Measurements from ENCODE around the gene PTGDS.

PTGDS gene

DNA sequence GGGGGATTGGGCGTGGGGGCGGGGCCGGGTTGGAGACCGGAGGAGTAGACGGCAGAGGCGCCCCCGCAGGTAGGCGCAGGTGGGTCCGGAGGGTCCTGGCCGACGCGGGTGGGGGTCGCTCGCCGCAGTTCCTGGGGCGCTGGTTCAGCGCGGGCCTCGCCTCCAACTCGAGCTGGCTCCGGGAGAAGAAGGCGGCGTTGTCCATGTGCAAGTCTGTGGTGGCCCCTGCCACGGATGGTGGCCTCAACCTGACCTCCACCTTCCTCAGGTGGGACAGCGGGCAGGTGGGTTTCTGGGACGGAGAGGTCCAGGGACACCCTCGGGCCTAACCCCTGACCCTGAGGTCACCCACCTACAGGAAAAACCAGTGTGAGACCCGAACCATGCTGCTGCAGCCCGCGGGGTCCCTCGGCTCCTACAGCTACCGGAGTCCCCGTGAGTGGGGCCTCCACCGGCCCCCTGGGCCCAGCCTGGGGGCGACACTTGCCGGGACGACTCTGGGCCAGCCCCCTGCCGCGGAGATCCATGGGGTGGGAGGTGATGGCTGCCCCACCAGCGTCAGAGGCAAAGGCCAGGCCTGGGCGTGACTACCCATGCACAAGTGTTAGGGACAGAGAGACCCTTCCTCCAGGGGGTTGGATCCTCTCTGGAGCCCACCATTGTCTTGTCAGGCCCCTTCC lies 1.7 kb downstream of the PTGDS start:
- TF ChIP-seq, protein P1, sequence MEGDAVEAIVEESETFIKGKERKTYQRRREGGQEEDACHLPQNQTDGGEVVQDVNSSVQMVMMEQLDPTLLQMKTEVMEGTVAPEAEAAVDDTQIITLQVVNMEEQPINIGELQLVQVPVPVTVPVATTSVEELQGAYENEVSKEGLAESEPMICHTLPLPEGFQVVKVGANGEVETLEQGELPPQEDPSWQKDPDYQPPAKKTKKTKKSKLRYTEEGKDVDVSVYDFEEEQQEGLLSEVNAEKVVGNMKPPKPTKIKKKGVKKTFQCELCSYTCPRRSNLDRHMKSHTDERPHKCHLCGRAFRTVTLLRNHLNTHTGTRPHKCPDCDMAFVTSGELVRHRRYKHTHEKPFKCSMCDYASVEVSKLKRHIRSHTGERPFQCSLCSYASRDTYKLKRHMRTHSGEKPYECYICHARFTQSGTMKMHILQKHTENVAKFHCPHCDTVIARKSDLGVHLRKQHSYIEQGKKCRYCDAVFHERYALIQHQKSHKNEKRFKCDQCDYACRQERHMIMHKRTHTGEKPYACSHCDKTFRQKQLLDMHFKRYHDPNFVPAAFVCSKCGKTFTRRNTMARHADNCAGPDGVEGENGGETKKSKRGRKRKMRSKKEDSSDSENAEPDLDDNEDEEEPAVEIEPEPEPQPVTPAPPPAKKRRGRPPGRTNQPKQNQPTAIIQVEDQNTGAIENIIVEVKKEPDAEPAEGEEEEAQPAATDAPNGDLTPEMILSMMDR (IDR thresholded peaks at IDR 0.05; ENCODE audit: extremely low read depth, missing control alignments) = no peak
- DNase-seq (ENCODE audit: low spot score) = no peak

DNA sequence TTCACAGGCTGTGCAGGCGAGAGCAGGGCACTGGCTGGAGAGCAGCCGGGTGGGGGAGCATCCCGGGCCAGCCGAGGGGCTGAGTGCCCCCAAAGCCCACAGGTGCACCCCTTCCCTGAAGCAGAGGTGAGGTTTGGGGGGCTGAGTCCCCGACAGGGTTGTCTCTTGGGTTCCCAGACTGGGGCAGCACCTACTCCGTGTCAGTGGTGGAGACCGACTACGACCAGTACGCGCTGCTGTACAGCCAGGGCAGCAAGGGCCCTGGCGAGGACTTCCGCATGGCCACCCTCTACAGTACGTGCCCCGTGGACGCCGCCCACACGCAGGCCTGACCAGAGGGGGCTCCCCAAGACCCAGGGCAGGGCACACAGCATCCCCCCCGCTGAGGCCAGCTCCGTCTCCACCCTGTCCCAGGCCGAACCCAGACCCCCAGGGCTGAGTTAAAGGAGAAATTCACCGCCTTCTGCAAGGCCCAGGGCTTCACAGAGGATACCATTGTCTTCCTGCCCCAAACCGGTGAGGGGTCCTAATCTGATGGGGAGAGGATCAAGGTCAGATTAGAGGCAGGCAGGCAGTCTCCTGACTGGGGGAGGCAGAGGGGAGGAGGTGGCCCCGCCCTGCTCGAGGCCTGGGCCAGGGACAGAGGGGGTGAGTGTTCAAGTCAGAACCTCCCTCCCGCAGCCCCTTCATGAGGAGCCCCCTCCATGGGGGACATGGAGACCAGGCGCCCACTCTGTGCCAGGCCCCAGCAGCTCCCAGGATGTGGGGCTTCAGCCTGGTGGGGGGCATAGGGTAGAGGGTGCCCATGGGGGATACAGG lies 2.7 kb downstream of the PTGDS start:
- DNase-seq (ENCODE audit: low spot score) = no peak
- TF ChIP-seq, protein P1 (IDR thresholded peaks at IDR 0.05; ENCODE audit: extremely low read depth, missing control alignments) = no peak

DNA sequence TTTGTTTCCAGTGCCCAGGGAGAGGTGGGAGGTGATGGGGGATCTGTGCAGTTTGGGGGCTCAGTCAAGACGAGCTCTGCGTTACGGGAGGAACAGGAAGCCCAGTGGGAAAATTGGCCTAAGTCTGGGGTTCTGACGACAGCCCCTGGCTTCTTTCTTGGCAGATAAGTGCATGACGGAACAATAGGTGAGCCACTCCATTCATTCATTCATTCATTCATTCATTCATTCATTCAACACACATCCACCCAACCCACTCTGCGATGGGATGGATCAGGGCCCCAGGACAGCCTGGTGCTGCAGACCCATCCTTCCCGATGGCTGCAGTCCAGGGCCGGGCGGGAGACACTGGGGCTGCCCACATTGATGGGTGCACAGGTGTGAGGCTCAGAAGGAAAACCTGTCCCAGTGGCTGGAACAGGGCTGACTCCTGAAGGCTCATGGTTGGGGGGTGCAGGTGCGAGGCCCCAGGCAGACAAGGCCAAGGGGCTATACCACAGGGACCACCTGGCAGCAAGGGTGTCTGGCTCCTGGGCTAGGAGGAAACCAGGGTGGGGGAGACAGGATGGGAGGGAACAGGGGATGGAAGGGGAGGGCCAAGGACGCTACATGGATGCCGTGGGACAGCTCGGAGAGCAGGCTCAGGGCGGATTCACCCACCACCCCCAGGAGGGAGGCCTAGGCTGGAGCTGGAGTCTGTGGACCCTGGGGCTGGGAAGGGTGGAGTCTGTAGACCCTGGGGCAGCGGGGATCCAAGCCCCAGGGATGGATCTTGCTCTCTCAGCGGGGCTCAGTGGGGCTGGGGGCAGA lies 3.6 kb downstream of the PTGDS start:
- no peak for DNase-seq (ENCODE audit: low spot score)
- TF ChIP-seq, protein P1 (IDR thresholded peaks at IDR 0.05; ENCODE audit: extremely low read depth, missing control alignments) = no peak

DNA sequence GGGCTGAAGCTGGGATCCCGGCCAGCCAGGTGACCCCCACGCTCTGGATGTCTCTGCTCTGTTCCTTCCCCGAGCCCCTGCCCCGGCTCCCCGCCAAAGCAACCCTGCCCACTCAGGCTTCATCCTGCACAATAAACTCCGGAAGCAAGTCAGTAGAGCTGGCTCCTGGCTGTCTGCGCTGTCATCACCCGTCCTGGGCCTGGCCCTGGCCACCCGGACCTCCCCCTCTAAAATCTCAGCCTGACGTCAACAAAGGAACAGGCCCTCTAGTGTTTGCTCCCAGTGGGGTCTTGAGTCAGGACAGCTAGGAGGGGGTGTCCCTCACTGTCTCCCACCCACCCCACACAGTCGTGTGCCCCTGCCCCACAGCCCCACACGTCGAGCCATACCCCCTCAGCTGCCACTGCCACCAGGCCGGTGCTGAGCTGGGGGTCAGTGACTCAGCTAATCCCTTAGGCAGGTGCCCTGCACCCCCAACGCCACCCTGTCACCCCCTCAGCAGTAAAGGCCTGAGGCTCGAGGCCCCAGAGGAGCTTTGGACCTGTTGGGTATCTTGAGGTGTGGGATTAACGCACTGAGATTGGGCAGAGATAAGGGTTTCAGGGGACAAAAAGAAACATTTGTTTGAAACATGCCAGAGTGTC lies 4.4 kb downstream of the PTGDS start:
- DNase-seq (ENCODE audit: low spot score) = no peak
- TF ChIP-seq, protein P1 (IDR thresholded peaks at IDR 0.05; ENCODE audit: extremely low read depth, missing control alignments) = no peak

DNA sequence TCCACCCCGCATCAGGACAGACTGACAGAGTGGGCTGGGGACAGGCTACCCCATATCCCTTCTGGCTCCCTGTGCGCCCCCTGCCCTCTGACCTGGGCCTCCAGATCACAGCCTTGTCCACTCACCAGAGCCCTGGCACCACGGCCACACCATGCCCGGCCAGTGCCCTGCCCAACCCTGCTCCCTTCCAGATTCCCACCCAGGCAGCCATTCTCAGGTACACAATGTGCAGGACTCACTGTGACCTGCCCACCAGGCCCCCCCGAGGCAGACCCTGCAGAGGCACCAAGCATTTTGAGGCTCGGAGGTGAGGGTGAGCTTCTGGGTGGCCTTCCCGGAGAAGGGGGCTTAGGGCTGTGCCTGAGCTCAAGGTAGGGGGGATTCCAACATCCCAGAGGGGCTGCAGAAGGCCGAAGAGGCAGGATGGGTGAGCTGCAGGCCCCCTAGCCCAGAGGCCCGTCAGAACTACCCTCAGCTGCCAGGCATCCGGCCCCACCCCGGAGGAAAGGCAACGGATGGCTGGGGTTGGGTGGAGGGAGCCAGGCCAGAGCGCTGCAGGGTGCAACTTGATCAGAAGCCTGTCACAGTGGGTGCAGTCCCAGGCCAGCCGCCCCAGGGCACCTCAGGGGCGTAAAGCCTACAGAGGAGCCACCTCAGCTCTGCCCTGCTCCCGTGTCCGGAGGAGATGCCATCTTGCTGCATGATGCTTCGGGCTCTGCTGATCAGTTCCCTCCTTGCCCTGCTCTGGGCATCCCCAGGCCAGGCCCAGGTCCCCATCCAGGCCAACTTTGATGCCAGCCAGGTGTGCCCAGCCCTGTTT lies 5.1 kb downstream of the PTGDS start, which contains the start of gene LCNL1:
Gene LCNL1 (plus strand): TSS at position 762 of the 820 bp plus-strand sequence. CDS start 594 bp downstream, outside the sequence.
- DNase-seq (ENCODE audit: low spot score) = no peak
- TF ChIP-seq, protein P1 (IDR thresholded peaks at IDR 0.05; ENCODE audit: extremely low read depth, missing control alignments) = no peak

DNA sequence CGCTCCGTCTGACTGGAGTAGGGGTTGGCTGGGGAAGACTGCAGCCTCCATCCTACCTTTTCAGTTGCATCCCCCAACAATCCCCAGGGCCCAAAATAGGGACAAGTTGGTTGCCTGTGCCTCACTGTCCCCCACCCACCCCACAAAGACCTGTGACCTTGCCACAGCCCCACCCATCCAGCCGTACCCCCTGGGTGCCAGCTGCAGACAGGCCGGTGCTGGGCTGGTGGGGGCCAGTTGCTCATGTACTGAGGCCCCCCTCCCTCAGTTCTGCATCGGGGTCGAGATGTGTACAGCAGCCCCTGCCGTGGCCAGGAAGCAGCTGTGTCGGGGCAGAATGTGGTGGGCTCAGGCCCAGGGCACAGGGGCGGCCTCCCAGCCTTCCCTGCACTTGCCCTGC lies 5.9 kb downstream of the PTGDS start:
- no peak for DNase-seq (ENCODE audit: low spot score)
- TF ChIP-seq, protein P1 (IDR thresholded peaks at IDR 0.05; ENCODE audit: extremely low read depth, missing control alignments) = no peak
